Measurements from ENCODE around the gene MYF6. TPM values are rescaled to one million over a fixed set of nuclear protein-coding genes. Genes with fewer than 3 reads are reported as not detected.

MYF6 gene
- total and polyA plus RNA-seq, 2 of the 13 experiments (the other 11 are each of a cell fraction or from before 2014, with no cell fraction given) = not detected

GRCh38 chr12:80709811-80710726 is 2.6 kb downstream of the MYF6 start:
- Histone ChIP-seq H3K4me1 (ENCODE audit: insufficient read depth, low read length) (no peaks in the 10 kb centered on the region), H3K9me3 (ENCODE audit: low read length) (no peaks in the 10 kb centered on the region), H3K79me2 (ENCODE audit: insufficient read depth, low read length) (no peaks in the 10 kb centered on the region), H3K9ac (ENCODE audit: insufficient read depth, low read depth, low read length) (no peak overlapping the region), H4K20me1 (ENCODE audit: insufficient read depth, low read length) (no peaks in the 10 kb centered on the region), H3K4me3 (replicated peaks in 1 of 3; ENCODE audit: insufficient read depth in 1 of 3, low read depth in 2 of 3, low read length in 3 of 3) (no peak overlapping the region), H3K4me2 (ENCODE audit: low read depth, low read length) (no peak overlapping the region), H2AFZ (ENCODE audit: low read length) (no peak overlapping the region), H3K36me3 (replicated peaks in 1 of 2; ENCODE audit: control insufficient read depth in 1 of 2, insufficient read depth in 2 of 2, low read length in 2 of 2) (no peaks in the 10 kb centered on the region), H3K27ac (ENCODE audit: extremely low read length, insufficient read depth, low read length) (no peak overlapping the region), H3K27me3 (ENCODE audit: control insufficient read depth in 1 of 2, insufficient read depth in 2 of 2, low read length in 2 of 2) (no peaks in the 10 kb centered on the region; a peak in 2 of 5 replicates)
- DNase-seq (ENCODE audit: low spot score) (peak; percentile 9), ATAC-seq (peak; percentile 87), FAIRE-seq (no peak)
- no peak for TF ChIP-seq CCAR2 (optimal IDR thresholded peaks at IDR 0.05; ENCODE audit: low read depth, low read length)
- TF ChIP-seq, protein P1, sequence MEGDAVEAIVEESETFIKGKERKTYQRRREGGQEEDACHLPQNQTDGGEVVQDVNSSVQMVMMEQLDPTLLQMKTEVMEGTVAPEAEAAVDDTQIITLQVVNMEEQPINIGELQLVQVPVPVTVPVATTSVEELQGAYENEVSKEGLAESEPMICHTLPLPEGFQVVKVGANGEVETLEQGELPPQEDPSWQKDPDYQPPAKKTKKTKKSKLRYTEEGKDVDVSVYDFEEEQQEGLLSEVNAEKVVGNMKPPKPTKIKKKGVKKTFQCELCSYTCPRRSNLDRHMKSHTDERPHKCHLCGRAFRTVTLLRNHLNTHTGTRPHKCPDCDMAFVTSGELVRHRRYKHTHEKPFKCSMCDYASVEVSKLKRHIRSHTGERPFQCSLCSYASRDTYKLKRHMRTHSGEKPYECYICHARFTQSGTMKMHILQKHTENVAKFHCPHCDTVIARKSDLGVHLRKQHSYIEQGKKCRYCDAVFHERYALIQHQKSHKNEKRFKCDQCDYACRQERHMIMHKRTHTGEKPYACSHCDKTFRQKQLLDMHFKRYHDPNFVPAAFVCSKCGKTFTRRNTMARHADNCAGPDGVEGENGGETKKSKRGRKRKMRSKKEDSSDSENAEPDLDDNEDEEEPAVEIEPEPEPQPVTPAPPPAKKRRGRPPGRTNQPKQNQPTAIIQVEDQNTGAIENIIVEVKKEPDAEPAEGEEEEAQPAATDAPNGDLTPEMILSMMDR (CRISPR knock-in tag; IDR thresholded peaks at IDR 0.05) = peak; percentile 60
- 0 out of 2 replicates have a peak, but pooled peaks have one; percentile 15 for TF ChIP-seq SMC3 (IDR thresholded peaks at IDR 0.05; ENCODE audit: low read length)
- no peak for TF ChIP-seq POLR2G (IDR thresholded peaks at IDR 0.05; ENCODE audit: low read depth, low read length)
- TF ChIP-seq STAG1 (CRISPR knock-in tag; IDR thresholded peaks at IDR 0.05) = peak; percentile 26; the same call in 1 of the 2 replicates
- intact Hi-C loops (cut with micrococcal nuclease; ENCODE audit: unreplicated experiment) (no loop called here), in situ Hi-C loops (cut with HindIII; ENCODE audit: extremely low pct_ligation_motif_present, low pct_unique_long_range_greater_than_20kb) (no loop called here)
- BruUV-seq (replicated peaks) = no TSS peak
- WGBS (ENCODE audit: low lambda C conversion rate) = 43% methylated on average over 20 of the region's 20 CpGs
- POLR2A ChIA-PET = no interaction called here
- CTCF ChIA-PET (ENCODE audit: low intra/inter-chr PET ratio, low total read pairs) = interaction anchor here (1.1 kb wide), 1 partner anchor 298 kb away, joined by 5 read pairs; no protein-coding TSS in a partner anchor
